Type B pancreatic cell (in vitro differentiated cells): ENCODE data around the gene ACKR3. TPM values are rescaled to one million over a fixed set of nuclear protein-coding genes. Genes with fewer than 3 reads are reported as not detected.

Source experiments
- DNase-seq: peaks from one replicate; pipeline ENCODE4 v3.0.0; 2021; ENCODE audit warnings: mixed read lengths; ENCODE audit not compliant: unreplicated experiment; ENCODE audit errors: extremely low spot score
- H3K27ac Mint-ChIP-seq: 2 replicates; pipeline ENCODE4 v1.8.0; 2021; ENCODE audit warnings: mild to moderate bottlenecking, mixed read lengths
- H3K27me3 Mint-ChIP-seq: 2 replicates; pipeline ENCODE4 v1.8.0; 2021; ENCODE audit warnings: mixed read lengths
- H3K36me3 Mint-ChIP-seq: 2 replicates; pipeline ENCODE4 v1.8.0; 2021; ENCODE audit warnings: mixed read lengths
- H3K4me1 Mint-ChIP-seq: one replicate; pipeline ENCODE4 v1.8.0; 2021; ENCODE audit warnings: mixed read lengths; ENCODE audit not compliant: unreplicated experiment
- H3K4me3 Mint-ChIP-seq: 2 replicates; pipeline ENCODE4 v1.8.0; 2021; ENCODE audit warnings: mild to moderate bottlenecking, mixed read lengths
- H3K9me3 Mint-ChIP-seq: 2 replicates; pipeline ENCODE4 v1.8.0; 2021; ENCODE audit warnings: mixed read lengths
- total RNA-seq: library from RNA; stranded (reverse); gene quantifications from 2 replicates; pipeline ENCODE4 v1.2.1, GENCODE V29; 2021; ENCODE audit warnings: low replicate concordance
- TF ChIP-seq, protein P1 (sequence below): fragments of 200-600 bp; sonication (generic); conservative IDR thresholded peaks from 2 replicates; pipeline ENCODE4 v1.5.0; 2021; ENCODE audit warnings: antibody characterized with exemption, mild to moderate bottlenecking

ACKR3 gene
- total RNA-seq, 1 donor from 2014 or later: 44.6 TPM

DNA sequence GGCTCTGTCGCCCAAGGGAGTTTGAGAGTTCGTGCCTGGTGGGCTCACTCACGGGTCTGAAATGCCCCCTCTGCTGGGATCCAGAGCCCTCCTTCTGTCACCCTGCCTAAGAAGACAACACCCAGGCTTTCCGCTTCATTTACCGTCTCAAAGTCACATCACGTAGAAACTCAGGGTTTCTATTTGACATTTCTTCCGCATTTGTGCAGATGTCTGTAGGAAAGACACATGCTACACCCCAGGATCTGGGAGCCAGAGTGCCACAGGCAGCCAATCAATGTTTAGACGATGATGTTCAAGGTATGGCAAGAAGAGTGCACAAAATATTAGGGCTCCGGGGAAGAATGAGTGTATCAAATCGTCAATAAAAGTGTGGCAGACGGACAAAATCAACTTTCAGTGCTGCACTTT lies 24.4 kb upstream of the ACKR3 start:
- Mint-ChIP-seq H3K4me1 (peaks cover 2% of the 10 kb centered on the region), H3K27me3 (peaks cover 5% of the 10 kb centered on the region), H3K9me3 (peaks cover 14% of the 10 kb centered on the region), H3K4me3 (no peak overlapping the region), H3K27ac (no peak overlapping the region), H3K36me3 (no peaks in the 10 kb centered on the region)
- TF ChIP-seq, protein P1, sequence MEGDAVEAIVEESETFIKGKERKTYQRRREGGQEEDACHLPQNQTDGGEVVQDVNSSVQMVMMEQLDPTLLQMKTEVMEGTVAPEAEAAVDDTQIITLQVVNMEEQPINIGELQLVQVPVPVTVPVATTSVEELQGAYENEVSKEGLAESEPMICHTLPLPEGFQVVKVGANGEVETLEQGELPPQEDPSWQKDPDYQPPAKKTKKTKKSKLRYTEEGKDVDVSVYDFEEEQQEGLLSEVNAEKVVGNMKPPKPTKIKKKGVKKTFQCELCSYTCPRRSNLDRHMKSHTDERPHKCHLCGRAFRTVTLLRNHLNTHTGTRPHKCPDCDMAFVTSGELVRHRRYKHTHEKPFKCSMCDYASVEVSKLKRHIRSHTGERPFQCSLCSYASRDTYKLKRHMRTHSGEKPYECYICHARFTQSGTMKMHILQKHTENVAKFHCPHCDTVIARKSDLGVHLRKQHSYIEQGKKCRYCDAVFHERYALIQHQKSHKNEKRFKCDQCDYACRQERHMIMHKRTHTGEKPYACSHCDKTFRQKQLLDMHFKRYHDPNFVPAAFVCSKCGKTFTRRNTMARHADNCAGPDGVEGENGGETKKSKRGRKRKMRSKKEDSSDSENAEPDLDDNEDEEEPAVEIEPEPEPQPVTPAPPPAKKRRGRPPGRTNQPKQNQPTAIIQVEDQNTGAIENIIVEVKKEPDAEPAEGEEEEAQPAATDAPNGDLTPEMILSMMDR: no peak
- DNase-seq: no peak

DNA sequence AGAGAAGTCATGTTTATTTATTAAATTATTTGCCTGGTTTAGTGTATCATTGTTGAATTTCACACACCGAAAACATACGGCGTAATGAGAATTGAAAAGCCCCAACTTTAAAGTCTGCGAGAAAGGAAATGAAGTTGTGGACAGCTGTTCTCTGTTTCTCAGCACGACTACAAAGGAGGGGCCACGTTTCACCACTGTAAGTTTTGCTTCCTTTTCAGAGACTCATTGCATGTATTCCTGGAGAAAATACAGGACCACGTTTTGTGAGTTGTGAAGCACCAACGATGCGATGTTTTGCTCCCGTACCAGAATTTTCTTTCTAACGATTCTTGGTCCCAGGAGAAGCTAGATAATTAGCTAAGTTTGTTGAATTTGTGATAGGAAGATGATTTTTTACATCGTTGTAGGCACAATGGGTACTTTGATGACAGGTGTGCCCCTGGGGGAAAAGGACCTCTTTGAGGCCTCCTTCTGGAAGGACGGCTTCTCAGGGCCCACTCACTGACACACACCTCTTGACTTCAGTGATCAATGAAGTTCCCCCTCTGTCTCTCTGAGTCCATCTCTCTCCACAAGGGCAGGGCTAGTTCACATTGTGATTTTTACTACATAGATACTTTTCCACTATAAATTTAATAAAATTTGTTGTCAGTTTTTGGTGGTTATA lies 23.7 kb upstream of the ACKR3 start:
- peaks cover 14% of the 10 kb centered on the region for H3K9me3 Mint-ChIP-seq
- DNase-seq: no peak
- no peak overlapping the region for H3K4me3 Mint-ChIP-seq
- H3K27ac Mint-ChIP-seq: no peak overlapping the region
- peaks cover 5% of the 10 kb centered on the region for H3K27me3 Mint-ChIP-seq
- H3K4me1 Mint-ChIP-seq: peaks cover 5% of the 10 kb centered on the region
- no peaks in the 10 kb centered on the region for H3K36me3 Mint-ChIP-seq
- TF ChIP-seq, protein P1: no peak

DNA sequence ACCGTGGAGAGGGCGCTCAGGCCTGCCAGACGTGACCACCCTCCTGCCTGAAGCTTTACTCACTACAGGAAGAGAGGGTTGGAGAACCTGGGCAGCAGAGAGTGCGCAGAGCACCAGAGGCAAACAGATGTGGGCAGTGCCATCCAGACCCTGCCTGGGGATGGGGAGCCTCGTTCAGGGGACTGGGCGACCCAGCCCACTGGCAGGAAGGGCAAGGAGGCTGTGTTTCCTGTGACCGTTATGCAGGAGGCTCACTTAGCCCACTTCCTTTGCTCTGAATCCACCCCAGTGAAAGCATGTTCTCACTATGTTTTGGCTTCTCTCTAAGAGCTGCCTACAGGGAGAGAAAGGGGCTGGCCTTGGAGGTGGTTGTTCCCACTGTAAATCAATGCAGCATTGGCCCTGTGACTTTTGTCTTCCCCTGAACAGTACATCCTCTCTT lies 23.0 kb upstream of the ACKR3 start:
- H3K9me3 Mint-ChIP-seq: peaks cover 14% of the 10 kb centered on the region
- H3K4me1 Mint-ChIP-seq: peaks cover 7% of the 10 kb centered on the region
- peaks cover 5% of the 10 kb centered on the region for H3K27me3 Mint-ChIP-seq
- H3K36me3 Mint-ChIP-seq: no peaks in the 10 kb centered on the region
- no peak for DNase-seq
- H3K27ac Mint-ChIP-seq: no peak overlapping the region
- no peak overlapping the region for H3K4me3 Mint-ChIP-seq
- TF ChIP-seq, protein P1: no peak

DNA sequence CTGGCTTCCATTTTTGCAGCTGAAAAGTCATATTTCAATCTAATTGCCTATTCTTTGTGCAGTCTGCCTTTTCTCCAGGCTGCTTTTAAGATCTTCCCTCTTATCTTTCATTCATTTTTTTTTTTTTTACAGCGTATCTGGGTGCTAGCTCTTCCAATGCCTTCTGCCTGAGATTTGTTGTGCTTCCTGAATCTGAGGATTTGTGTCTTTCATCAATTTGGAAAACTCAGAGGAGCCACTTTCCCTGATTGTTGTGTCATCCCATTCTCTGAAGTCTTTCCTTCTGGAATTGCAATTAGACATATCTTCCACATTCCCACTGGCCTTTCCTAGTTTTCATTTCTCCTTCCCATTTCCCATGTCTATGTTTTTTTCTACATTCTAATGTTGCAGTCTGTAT lies 21.9 kb upstream of the ACKR3 start:
- Mint-ChIP-seq H3K27me3 (peaks cover 7% of the 10 kb centered on the region), H3K9me3 (peaks cover 14% of the 10 kb centered on the region), H3K4me3 (no peak overlapping the region), H3K36me3 (no peaks in the 10 kb centered on the region), H3K27ac (no peak overlapping the region), H3K4me1 (peaks cover 19% of the 10 kb centered on the region)
- TF ChIP-seq, protein P1: no peak
- no peak for DNase-seq

DNA sequence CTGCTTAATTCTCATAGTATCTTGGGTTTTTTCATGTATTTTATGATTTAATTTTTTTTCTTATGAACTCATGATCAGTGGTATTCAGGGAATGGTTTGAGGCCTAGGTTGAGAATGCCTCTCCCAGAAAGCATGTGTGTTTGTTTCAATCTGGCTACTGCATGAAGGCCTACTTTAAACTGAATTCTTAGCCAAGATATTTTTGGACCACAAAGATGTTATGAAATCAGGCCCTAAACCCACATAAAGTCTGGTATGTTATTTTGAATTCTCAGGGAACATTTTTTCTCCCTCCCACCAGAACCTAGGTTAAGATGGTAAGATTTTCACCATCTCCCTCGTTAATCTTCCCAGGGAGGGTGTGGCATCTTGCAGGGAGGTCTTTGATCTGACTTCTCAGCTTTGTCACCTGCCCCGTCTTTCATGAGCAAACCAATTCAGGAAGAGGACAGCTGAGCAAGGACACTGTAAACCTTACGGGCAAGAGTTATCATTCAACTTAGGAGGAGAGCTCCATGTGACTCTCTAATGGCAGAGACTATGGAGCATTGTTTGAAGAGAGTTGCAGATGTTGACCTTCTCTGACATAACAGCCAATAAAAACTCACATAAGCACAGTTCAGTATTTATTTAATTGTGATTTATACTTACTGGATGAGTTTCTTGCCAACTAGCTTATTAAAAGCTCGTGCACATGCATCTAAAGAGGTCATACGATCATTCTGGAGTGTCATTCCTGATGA lies 21.3 kb upstream of the ACKR3 start:
- no peak overlapping the region for H3K27ac Mint-ChIP-seq
- peaks cover 3% of the 10 kb centered on the region for H3K27me3 Mint-ChIP-seq
- TF ChIP-seq, protein P1: no peak
- no peak overlapping the region for H3K4me3 Mint-ChIP-seq
- no peak for DNase-seq
- H3K4me1 Mint-ChIP-seq: peaks cover 25% of the 10 kb centered on the region
- peaks cover 14% of the 10 kb centered on the region for H3K9me3 Mint-ChIP-seq
- no peaks in the 10 kb centered on the region for H3K36me3 Mint-ChIP-seq
